ENCODE results near the gene OCA2. TPM values are rescaled to one million over a fixed set of nuclear protein-coding genes. Genes with fewer than 3 reads are reported as not detected.

Gene OCA2
- polyA plus RNA-seq, 1 experiment = not detected

- POLR2A ChIA-PET = no interaction called here
- TF ChIP-seq CTCF (IDR thresholded peaks at IDR 0.05; ENCODE audit: low read depth, low read length) = no peak
- Histone ChIP-seq H3K4me3 (ENCODE audit: low read depth, low read length) (no peak overlapping the region), H3K27ac (ENCODE audit: low read depth, low read length) (no peak overlapping the region), H3K27me3 (ENCODE audit: control insufficient read depth, insufficient read depth, low read length) (no peaks in the 10 kb centered on the region), H3K9me3 (ENCODE audit: control insufficient read depth, insufficient read depth, low read length) (peaks cover 31% of the 10 kb centered on the region)
- CTCF ChIA-PET = no interaction called here
- no peak for DNase-seq (ENCODE audit: low read depth, low spot score)
Observed at GRCh38 chr15:27845535-27846369, 253.4 kb downstream of the OCA2 start.

GRCh38 chr15:27844018-27844666 lies 255.0 kb downstream of the OCA2 start:
- DNase-seq (ENCODE audit: low read depth, low spot score) = peak; percentile 6
- Histone ChIP-seq H3K27me3 (ENCODE audit: control insufficient read depth, insufficient read depth, low read length) (no peaks in the 10 kb centered on the region), H3K9me3 (ENCODE audit: control insufficient read depth, insufficient read depth, low read length) (peaks cover 31% of the 10 kb centered on the region), H3K27ac (ENCODE audit: low read depth, low read length) (no peak overlapping the region), H3K4me3 (ENCODE audit: low read depth, low read length) (no peak overlapping the region)
- ChIA-PET CTCF (interaction anchor here (1.0 kb wide), 1 partner anchor 10 kb away, joined by 3 read pairs; no protein-coding TSS in a partner anchor), POLR2A (no interaction called here)
- no peak for TF ChIP-seq CTCF (IDR thresholded peaks at IDR 0.05; ENCODE audit: low read depth, low read length)

- Histone ChIP-seq H3K27ac (ENCODE audit: low read depth, low read length) (no peak overlapping the region), H3K27me3 (ENCODE audit: control insufficient read depth, insufficient read depth, low read length) (no peaks in the 10 kb centered on the region), H3K9me3 (ENCODE audit: control insufficient read depth, insufficient read depth, low read length) (peaks cover 28% of the 10 kb centered on the region), H3K4me3 (ENCODE audit: low read depth, low read length) (no peak overlapping the region)
- ChIA-PET POLR2A (no interaction called here), CTCF (no interaction called here)
- no peak for TF ChIP-seq CTCF (IDR thresholded peaks at IDR 0.05; ENCODE audit: low read depth, low read length)
- DNase-seq (ENCODE audit: low read depth, low spot score) = no peak
Observed at GRCh38 chr15:27843146-27843545, 256.0 kb downstream of the OCA2 start.

GRCh38 chr15:27842526-27842925 lies 256.6 kb downstream of the OCA2 start:
- TF ChIP-seq CTCF (IDR thresholded peaks at IDR 0.05; ENCODE audit: low read depth, low read length) = no peak
- no peak overlapping the region for H3K4me3 ChIP-seq (ENCODE audit: low read depth, low read length)
- no peak overlapping the region for H3K27ac ChIP-seq (ENCODE audit: low read depth, low read length)
- H3K9me3 ChIP-seq (ENCODE audit: control insufficient read depth, insufficient read depth, low read length) = peaks cover 22% of the 10 kb centered on the region
- H3K27me3 ChIP-seq (ENCODE audit: control insufficient read depth, insufficient read depth, low read length) = no peaks in the 10 kb centered on the region
- DNase-seq (ENCODE audit: low read depth, low spot score) = no peak
- ChIA-PET CTCF (no interaction called here), POLR2A (no interaction called here)
